Stimulated activated CD4-positive, alpha-beta T cell treated with anti-CD3 and anti-CD28 coated beads, Interleukin-4, amount 100 ng/mL, for 1 hour (primary cell): ENCODE data around the gene CHST7.

Source experiments
- DNase-seq: peaks from one replicate; pipeline ENCODE4 v3.0.0-alpha.2; 2020

The CHST7 gene

DNA sequence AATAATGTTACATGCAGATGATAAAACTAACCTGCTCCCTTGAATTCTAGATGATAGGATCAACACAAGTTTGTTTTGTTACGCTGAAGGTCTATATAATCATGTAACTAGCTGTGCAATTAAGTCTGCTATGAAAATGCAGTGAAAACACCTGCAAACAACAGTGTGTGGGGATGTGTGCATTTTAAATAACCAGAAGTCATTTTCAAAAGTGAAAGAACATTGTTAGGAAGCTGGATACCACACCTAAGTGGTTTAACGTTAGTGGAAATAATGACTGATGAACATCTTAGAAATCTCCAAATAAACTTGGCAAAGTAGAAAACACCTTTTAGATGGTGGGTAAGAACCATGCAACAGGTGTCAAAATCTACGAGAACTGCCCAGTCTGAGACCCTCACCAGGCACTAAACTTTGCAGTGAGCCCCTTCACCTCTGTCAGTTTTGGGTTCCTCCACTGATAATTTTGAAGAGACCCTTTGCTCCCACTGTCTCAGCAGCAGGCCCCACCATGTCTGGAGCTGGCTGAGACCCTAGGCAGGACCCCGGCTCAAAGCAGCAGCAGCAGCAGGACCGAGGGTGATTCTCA is 36.6 kb downstream of the CHST7 start:
- no peak for DNase-seq

DNA sequence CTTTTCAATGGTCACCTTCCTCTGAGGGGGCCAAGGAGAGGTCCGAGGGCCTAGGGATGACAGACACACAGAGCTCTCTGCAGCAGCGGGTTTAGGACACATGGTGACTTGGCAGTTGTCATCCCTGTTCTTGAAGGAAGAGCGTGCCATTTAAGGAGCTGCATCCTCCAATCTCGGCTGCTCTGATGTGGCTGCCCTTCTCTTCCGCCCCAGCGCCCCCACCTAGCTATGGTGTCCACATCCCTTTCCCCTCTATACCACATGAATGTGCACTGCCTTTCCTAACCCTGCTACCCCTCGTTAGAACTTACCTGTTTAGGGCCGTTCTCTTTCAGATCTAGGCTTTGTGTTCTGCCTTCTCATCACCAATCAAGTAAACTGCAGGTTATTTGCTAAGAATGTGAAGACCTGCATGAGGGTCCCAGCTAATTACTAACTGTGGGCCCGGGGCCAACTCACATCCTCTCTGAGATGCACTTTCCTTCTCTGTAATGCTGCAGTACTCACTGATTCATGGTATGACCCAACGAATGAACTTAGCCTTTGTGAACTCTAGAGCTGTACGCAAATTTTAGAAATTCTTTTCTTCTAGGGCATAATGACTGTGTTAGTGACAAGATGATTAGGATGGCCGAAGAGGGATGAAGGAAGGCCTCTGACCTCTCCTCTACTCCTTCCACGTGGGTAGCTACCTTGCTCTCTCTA is 38.2 kb downstream of the CHST7 start:
- no peak for DNase-seq

DNA sequence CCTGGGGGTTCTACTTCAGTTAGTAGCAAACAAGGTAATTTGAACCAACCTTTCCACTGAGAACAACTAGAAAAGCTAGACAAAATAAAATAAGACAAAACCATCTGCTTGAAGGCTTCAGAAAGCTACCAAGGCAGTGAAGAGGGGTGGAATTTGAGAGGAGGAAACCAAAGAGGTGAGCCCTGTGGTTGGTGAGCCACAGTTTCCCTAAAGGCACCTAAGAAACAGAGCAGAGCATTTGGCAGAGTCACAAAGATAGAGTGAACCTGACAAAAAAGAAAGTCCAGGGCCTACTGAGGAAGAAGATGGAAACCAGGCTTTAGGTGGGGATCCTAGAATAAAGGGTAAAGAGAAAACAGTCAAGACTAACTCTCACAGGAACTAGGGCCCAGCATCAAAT is 44.3 kb downstream of the CHST7 start:
- no peak for DNase-seq

DNA sequence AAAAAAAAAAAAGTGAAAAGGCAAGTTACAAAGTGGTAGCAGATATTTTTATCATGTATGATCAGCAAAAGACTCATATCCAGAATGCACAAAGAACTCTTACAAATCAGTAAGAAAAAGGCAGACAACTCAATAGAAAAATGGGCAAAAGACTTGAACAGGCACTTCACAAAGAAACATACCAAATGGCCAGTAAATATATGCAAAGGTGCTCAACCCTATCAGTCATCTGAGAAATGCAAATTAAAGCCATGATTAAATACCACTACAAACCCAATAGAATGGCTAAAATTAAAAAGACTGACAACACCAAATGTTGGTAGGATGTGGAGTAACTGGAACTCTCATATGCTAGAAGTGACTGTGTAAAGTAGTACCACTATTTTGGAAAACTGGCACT is 45.4 kb downstream of the CHST7 start:
- DNase-seq, result no peak

DNA sequence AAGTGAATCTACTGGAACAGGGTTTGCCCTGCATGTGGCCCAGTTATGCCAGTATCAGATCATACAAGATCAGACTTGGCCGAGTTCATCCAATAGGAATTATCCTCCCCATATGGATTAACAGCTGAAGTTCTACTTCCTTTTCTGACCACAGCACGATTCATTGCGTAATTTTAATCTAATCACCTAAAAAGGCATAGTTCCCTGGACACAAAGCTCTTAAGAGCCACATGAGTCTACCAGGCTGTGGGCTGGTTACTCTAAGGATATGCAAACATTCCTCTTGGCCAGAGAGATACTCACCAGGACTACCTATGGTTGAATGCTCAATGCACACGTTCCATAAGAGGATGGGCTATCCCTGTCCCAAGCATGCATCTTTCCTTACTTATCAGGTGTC is 46.9 kb downstream of the CHST7 start:
- no peak for DNase-seq

DNA sequence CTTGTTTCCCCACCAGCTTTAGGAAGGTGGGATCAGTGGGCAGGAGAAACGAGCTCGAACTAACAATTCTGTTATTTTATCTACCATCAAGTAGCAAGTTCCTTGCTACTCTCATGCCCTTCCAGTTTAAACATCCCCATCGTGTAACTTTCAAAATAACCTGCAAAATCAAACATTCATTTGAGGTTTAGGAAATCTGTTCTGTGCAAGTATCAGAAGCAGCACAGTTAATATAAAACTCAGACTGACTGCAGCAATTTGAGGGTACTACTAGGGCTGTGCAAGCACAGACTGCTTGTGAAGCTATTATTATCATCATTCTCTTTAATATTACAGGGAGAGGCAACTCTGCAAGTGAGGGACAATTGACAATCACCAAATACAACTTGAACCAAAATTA is 48.0 kb downstream of the CHST7 start:
- no peak for DNase-seq

DNA sequence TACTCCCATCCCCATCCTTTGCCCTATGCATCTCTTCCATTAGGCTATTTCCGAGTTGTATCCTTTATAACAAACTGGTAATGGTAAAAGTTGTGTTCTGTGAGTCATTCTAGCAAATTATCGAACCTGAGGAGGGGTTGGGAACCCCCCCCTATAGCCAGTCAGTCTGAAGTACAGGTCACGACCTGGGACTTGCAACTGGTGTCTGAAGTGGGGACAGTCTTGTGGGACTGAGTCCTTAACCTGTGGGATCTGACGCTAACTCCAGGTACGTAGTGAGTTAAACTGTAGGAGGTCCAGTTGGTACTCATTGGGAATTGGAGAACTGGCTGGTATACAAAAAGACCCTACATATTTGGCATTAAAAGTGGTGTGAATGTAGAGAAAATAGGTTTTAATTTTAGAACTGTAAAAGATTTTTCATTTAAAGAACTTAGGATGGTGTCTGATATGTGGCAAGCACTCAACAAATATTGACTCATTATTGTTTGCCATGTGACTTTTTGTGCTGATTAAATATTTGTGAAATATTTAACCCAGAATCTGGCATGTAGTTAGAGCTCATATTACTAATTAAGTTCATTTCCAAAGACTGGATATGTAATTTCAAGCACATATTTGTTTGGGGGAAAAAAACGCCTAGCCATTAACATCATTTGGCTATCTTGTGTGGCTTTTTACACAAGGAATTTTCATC is 50.7 kb downstream of the CHST7 start:
- DNase-seq, result no peak

DNA sequence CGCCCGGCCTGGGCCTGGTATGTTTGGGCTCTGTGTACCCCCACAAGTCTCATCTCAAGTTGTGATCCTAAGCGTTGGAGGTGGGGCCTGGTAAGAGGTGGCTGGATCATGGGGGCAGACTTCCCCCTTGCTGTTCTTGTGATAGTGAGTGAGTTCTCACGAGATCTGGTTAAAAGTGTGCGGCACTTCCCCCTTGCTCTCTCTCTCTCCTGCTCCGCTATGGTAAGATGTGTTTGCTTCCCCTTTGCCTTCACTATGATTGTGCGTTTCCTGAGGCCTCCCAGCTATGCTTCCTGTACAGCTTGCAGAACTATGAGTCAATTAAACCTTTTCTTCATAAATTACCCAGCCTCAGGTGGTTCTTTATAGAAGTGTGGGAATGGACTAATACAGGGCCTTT is 53.0 kb downstream of the CHST7 start:
- no peak for DNase-seq

DNA sequence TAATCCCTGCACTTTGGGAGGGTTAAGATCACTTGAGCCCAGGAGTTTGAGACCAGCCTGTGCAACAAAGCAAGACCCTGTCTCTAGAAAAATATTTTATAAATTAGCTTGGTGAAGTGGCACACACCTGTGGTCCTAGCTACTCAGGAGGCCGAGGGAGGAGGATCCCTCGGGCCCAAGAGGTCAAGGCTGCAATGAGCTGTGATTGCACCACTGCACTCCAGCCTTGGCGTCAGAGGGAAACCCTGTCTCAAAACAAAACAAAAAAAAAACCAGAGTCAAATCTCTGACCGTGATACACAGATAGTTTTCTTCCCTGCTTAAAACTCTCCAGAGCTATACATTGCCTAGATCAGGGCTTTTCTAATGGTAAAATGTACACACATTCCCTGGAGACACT is 53.5 kb downstream of the CHST7 start:
- no peak for DNase-seq

DNA sequence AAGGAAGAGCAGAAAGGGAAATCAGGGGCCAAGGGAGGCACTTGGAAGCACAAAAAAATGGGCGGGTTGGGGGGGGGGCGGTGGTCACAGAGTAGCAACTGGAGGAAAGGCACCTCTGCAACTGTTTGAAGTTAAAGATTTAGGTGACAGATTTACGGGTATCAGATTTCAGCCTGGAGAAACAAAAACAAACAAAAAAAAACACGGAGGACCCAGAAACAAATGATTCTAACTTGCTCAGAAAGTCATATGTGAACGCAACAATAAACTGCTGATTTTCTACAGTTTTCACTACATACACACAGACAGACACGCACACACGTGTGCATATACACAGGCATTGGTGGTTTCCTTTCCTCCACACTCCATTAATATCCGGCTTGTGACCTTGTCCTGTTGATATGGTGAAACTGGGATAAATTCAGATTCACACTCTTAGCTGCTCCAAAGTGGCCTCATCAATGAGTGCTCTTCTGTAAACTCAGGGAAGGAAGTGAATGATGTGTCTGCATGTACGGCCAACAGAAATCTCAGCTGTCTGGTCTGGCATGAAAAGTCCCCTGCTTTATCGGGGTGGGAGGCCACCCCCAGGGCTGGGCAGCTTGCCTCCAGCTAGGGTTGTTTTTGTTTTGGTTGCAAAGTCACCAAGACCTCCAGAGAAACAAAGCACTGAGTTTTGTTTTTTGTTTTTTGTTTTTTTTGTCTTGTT is 54.3 kb downstream of the CHST7 start:
- no peak for DNase-seq

DNA sequence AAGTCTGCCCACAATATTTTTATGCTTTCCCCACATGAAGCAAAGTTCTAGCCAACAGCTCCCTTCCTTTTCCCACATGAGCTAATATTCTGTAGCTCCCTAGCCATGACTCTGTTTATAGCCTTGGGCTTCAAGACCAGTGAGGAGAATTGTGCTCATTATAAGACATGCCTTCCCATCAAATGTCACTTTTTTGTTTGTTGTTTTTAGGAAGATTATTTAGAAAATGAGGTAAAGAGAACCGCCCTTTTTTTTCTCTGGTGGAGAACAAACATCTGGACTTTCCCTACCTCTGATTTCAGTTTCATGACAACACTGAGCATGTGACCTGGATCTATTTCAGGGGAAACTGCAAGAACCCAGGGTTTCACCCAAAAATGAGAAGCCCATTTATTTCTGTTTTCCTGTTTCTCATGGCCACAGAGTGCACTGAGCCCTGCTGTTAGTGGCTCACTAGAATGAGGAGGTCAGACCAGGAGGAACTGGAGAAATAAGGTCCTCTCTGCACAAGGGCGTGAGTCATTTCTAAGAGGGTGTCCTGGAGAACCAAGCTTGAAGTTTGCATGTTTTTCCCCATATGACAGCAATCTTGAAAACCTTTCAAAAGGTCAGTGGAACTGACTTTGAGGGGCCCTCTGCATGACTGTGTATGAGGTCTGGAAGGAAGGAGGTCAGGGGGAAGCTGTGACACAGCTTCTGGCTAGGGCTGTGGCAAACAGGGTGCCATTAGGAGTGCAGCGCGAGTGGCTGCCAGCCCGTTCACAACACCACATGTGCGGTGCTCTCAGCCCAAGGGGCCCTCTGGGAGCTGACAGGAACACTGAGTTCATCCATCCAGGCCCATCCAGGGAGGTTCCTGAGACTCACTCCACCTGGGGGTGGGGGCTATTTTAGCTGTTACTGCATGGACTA is 55.2 kb downstream of the CHST7 start:
- no peak for DNase-seq

DNA sequence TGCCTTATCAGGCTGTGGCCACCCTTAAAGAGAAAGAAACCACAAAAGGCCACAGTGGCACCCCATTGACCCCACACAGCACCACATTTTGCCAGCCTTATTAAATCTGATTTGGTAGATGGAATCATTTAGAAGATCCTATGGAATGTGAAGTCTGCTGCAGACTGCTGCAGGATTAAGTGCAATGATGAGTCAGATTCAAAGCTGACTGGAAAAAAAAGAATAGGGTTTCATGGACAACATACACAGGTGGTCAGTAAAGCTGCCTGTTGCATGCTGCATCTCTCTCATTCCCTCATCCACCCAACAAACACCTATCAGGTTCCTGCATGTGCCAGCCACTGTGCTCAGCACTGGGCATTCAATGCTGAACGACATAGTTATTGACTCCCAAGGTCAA is 56.6 kb downstream of the CHST7 start:
- DNase-seq, result no peak

DNA sequence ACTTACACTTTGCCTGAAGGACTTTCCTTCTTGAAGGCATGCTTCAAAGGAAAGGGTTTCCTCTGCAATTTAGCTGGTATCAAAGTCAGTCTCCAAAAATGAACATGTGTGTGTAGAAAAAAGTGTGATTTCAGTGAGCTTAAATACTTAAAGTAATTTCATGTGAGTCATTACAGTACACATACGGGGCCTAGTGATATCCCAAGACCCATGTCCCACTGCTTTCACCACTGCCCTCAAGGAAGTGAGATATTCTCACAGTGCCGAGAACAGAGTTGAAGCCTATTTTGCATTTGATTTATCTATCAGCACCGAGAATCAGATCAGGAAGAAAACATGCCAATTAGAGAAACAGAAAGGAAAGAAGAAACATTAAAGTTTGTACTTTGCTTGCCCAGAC is 61.0 kb downstream of the CHST7 start:
- no peak for DNase-seq

DNA sequence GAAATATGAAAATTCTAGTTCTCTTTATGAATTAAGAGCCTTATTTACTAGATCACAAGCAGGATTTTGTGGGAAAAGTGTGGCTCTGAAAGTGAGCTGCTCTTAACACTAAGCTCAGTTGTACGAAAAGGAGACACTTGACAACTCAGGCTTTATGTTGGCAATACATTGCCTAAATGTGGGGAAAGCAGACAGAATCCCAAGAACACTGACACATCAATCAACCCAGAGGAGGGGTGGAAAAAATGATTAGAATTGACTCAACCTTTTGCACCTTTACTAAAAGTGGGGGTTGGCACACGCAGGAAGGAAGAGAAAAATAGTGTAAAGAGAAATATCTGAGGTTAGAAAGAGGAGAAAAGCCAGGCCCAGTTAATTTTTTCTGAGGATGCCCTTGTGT is 61.6 kb downstream of the CHST7 start:
- DNase-seq, result no peak

DNA sequence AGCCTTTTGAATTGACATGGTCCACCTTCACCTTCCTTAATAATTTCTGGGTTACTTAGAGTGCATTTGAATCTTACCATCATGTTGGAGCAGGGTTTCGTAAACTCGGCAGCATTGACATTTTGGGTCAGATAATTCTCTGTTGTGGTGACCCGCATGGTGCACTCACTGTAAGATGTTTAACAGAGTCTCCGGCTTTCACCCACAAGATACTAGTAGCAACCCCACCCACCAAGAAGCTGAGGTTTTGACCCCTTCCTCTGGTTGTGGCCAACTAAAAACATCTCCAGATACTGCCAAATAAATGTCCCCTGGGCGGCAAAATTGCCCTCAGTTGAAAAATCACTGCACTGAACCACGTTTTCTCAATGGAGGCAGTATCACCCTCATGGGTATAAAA is 62.7 kb downstream of the CHST7 start:
- DNase-seq, result no peak

DNA sequence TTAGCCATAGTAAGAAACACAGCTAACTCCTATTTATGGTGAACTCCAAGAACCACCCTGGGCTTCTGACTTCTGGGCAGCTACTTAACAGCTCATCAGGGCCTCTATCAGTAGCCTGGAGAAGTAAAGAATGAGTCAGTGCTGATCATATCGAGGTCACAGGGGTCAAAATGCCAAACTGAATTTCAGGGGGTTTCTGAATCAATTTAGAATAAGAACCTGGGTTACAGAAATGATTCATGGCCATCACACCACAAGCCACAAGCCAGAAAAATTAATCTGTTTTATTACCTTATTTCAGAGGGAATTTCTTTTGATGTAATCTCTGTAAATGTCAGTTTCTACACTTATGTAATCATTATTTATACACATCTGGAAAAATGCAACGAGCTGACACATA is 64.4 kb downstream of the CHST7 start:
- no peak for DNase-seq

DNA sequence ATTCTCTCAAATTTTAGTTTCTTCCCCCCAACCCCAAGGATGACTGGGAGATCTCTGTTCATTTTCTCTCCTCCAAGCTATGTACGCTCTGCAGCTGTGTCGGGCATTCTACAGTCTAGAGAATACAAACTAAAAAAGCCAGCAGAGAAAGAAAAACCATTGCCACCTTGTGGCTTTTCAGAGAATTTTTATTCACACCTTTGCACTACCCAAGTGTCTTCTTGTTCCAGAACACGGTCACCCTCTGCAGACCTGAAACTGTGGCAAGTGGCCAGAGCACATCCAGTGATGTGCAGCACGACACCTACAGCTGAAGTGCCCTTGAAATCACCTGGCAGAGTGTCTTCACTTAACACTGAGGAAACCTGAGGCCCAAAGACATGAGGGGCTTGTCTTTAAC is 68.6 kb downstream of the CHST7 start:
- no peak for DNase-seq

DNA sequence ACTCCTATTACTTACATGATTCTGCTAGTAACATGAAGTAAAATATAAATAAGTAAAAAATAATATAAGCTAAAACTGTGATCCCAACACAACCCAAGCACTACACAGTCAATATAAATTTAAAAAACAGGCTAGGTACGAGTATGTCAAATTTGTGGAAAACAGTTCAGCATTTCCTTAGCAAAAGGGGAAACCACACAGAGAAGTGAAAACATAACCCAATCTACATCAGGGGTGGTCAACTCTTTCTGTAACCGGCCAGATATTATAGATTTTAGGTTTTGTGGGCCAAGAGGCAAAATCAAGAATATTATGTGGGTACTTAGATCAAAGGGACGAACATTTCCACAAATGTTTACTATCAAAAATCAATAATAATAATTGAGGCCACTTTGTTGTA is 70.1 kb downstream of the CHST7 start:
- no peak for DNase-seq

DNA sequence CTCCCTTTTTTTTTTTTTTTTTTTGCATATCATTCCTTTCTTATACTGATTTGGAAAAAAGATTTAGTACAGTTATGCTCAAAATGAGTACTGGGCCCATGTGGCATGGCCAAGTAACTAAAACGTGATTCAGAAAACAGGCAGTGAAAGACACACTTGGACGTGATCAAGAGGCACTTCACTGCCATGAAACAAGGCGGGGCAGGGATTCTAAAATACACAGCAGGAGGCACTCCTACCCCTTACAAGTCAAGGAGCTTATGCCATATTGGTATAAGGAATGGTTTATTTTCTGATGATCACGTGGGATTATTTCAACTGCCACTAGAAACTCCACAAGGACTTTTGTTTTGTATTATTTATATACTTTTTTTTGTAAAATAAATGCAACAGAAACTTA is 72.0 kb downstream of the CHST7 start:
- DNase-seq, result no peak

DNA sequence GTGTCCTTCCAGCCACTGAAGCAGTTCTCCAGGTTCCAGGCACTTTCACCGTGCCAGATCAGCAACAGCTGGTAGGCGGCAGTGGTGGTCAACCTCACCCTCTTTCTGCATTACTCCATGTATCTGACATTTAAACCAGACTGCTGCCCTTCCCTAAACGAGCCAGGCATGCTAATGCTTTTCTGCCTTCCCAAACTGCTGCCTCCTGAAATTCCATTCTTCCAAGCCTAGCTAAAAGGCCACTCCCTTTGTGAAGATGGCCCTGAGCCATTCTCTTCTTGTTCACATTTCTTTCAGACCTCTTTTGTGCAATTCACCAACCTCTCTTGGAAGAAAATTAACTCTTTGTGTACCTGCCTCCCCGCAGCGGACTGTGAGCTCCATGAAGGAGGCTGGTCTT is 73.7 kb downstream of the CHST7 start:
- no peak for DNase-seq
